B cell (primary cell): ENCODE data around the gene KRTAP10-1. TPM values are rescaled to one million over a fixed set of nuclear protein-coding genes. Genes with fewer than 3 reads are reported as not detected.

ENCODE experiments used
- ATAC-seq: fragments of 200-7000 bp; cut with Tn5 transposase; one replicate; pipeline ENCODE4 v1.10.0; 2021; ENCODE audit warnings: low read depth, mild to moderate bottlenecking, moderate number of reproducible peaks, moderate library complexity
- CTCF ChIA-PET: fragments of 350-600 bp; sonication (Branson Sonifier 250); formaldehyde crosslinking; loops from one replicate; lab custom pipeline; 2021; ENCODE audit warnings: antibody characterized with exemption, inconsistent platforms; lab: Charles Lee
- POLR2A ChIA-PET: fragments of 350-600 bp; sonication (Branson Sonifier 250); formaldehyde crosslinking; loops from one replicate; lab custom pipeline; 2021; ENCODE audit warnings: antibody characterized with exemption; lab: Charles Lee
- DNase-seq: peaks from one replicate; pipeline ENCODE4 v3.0.0; 2013
- H2AFZ ChIP-seq: 2 replicates; pipeline ENCODE4 v1.6.1; 2012; ENCODE audit warnings: mild to moderate bottlenecking, low read depth, low read length; ENCODE audit not compliant: insufficient read depth, poor library complexity, severe bottlenecking
- H3K27ac ChIP-seq, 2 donors: 1 replicate in 1 of 2; 2 replicates in 1 of 2; pipeline ENCODE4 v1.5.1; 2012 to 2013; ENCODE audit warnings: low read length in 2 of 2, mild to moderate bottlenecking in 2 of 2, moderate library complexity in 1 of 2
- H3K27me3 ChIP-seq, 4 experiments: fragments of 200-600 bp in 1 of 4; sonication (generic) in 1 of 4; replicated peaks in 1 of 4; 1 replicate in 2 of 4; 2 replicates in 2 of 4; pipeline versions ENCODE4 v1.6.1 to v1.7.0; 2013 to 2016; ENCODE audit warnings: low read length in 3 of 4, mild to moderate bottlenecking in 2 of 4, mixed read lengths in 1 of 4, moderate library complexity in 1 of 4; ENCODE audit not compliant: insufficient read depth in 4 of 4, control insufficient read depth in 3 of 4; ENCODE audit errors: control extremely low read depth in 1 of 4
- H3K36me3 ChIP-seq, 2 experiments: replicated peaks in 1 of 2; 1 replicate in 1 of 2; 2 replicates in 1 of 2; pipeline versions ENCODE4 v1.6.1 to v1.7.1; 2013; ENCODE audit warnings: low read length in 1 of 2; ENCODE audit not compliant: insufficient read depth in 2 of 2, control insufficient read depth in 1 of 2; ENCODE audit errors: control extremely low read depth in 1 of 2, extremely low read depth in 1 of 2
- H3K4me1 ChIP-seq, 2 donors: fragments of 200-600 bp in 1 of 2; sonication (generic) in 1 of 2; 1 replicate in 1 of 2; 2 replicates in 1 of 2; pipeline versions ENCODE4 v1.5.1 to v1.6.1; 2013 to 2017; ENCODE audit warnings: low read length in 2 of 2; ENCODE audit not compliant: control insufficient read depth in 2 of 2, insufficient read depth in 2 of 2
- H3K4me2 ChIP-seq: replicated peaks from 2 replicates; pipeline ENCODE3; 2012; ENCODE audit warnings: mild to moderate bottlenecking, low read depth, low read length; ENCODE audit not compliant: poor library complexity, severe bottlenecking
- H3K4me3 ChIP-seq, 5 experiments: fragments of 200-600 bp in 1 of 5; sonication (generic) in 1 of 5; 1 replicate in 3 of 5; 2 replicates in 2 of 5; pipeline versions ENCODE4 v1.5.1 to v1.7.0; 2011 to 2016; ENCODE audit warnings: low read length in 4 of 5, mild to moderate bottlenecking in 4 of 5, low read depth in 2 of 5, control low read depth in 1 of 5, moderate library complexity in 1 of 5; ENCODE audit not compliant: insufficient read depth in 1 of 5; ENCODE audit errors: control extremely low read depth in 1 of 5, extremely low read depth in 1 of 5
- H3K79me2 ChIP-seq: fragments of 200-600 bp; sonication (generic); one replicate; pipeline ENCODE4 v1.6.0; 2016; ENCODE audit warnings: low read length; ENCODE audit not compliant: control insufficient read depth, insufficient read depth
- H3K9ac ChIP-seq: fragments of 200-600 bp; sonication (generic); 2 replicates; pipeline ENCODE4 v1.6.1; 2017; ENCODE audit warnings: mild to moderate bottlenecking, low read length, moderate library complexity
- H3K9me3 ChIP-seq, 3 donors: one replicate each; pipeline versions ENCODE4 v1.6.1 to v1.7.1; 2013; ENCODE audit warnings: low read length in 2 of 3; ENCODE audit not compliant: control insufficient read depth in 2 of 3, insufficient read depth in 1 of 3; ENCODE audit errors: control extremely low read depth in 1 of 3
- H4K20me1 ChIP-seq: 2 replicates; pipeline ENCODE4 v1.6.0; 2012; ENCODE audit warnings: mild to moderate bottlenecking, low read length; ENCODE audit not compliant: insufficient read depth, control insufficient read depth, poor library complexity, severe bottlenecking
- H3K27ac Mint-ChIP-seq: one replicate; pipeline ENCODE4 v1.8.0; 2021; ENCODE audit warnings: mixed read lengths
- H3K27me3 Mint-ChIP-seq: one replicate; pipeline ENCODE4 v1.8.0; 2021; ENCODE audit warnings: mixed read lengths
- H3K4me1 Mint-ChIP-seq: one replicate; pipeline ENCODE4 v1.8.0; 2021; ENCODE audit warnings: mixed read lengths
- H3K4me3 Mint-ChIP-seq: one replicate; pipeline ENCODE4 v1.8.0; 2021; ENCODE audit warnings: mixed read lengths
- H3K9me3 Mint-ChIP-seq: one replicate; pipeline ENCODE4 v1.8.0; 2022; ENCODE audit warnings: mixed read lengths; ENCODE audit not compliant: insufficient read depth
- EZH2 ChIP-seq: IDR thresholded peaks from 2 replicates; pipeline ENCODE4 v1.6.1; 2012; ENCODE audit warnings: borderline replicate concordance, low read depth, mild to moderate bottlenecking, moderate library complexity, low read length; ENCODE audit not compliant: insufficient read depth, poor library complexity, severe bottlenecking
- WGBS: methylation state at CpG from one replicate; pipeline ENCODE4 v1.1.5; 2013; ENCODE audit warnings: missing lambda C conversion rate; ENCODE audit not compliant: insufficient coverage; 5-methylcytosine and 5-hydroxymethylcytosine counted together
- intact Hi-C: fragments of 100-400 bp; cut with micrococcal nuclease; formaldehyde crosslinking; loops from one replicate; pipeline ENCODE4 v1.10.0; 2022
- polyA plus RNA-seq: library from polyadenylated mRNA; depleted of rRNA; stranded (reverse); fragments of >200 nt; gene quantifications from 2 replicates; pipeline ENCODE4 v1.2.3, GENCODE V29; 2012
- total RNA-seq, 2 donors: library from RNA; stranded (reverse); fragments of 120-200 nt in 1 of 2; gene quantifications; 1 replicate in 1 of 2; 2 replicates in 1 of 2; pipeline versions ENCODE4 v1.2.3 to v1.2.4, GENCODE V29; 2013 to 2022
- TF ChIP-seq, protein P1 (sequence below): fragments of 200-600 bp; IDR thresholded peaks from one replicate; pipeline ENCODE4 v1.8.0; 2022; ENCODE audit warnings: antibody characterized with exemption, mild to moderate bottlenecking

The KRTAP10-1 gene
- total and polyA plus RNA-seq, 2 donors (not counting 1 experiment from before 2014, with no cell fraction given) = not detected

GRCh38 chr21:44578371-44579055, 38.5 kb upstream of the KRTAP10-1 start:
- Mint-ChIP-seq H3K27me3 (peaks cover 22% of the 10 kb centered on the region), H3K4me3 (no peak overlapping the region), H3K4me1 (no peaks in the 10 kb centered on the region), H3K27ac (no peak overlapping the region), H3K9me3 (peaks cover 6% of the 10 kb centered on the region)
- no peaks in the 10 kb centered on the region for H3K79me2 ChIP-seq
- ChIA-PET CTCF (no interaction called here), POLR2A (no interaction called here)
- peaks cover 3 to 56% (median 28%) of the 10 kb centered on the region in 3 donors for H3K9me3 ChIP-seq
- 90% methylated on average over 11 of the region's 17 CpGs for WGBS
- no peaks in the 10 kb centered on the region for H3K36me3 ChIP-seq
- H3K9ac ChIP-seq = no peak overlapping the region
- H3K4me2 ChIP-seq = no peak overlapping the region
- H3K27ac ChIP-seq = no peak overlapping the region
- no peak overlapping the region for H2AFZ ChIP-seq
- DNase-seq = no peak
- peaks cover 0 to 3% (median 1%) of the 10 kb centered on the region in 4 experiments for H3K27me3 ChIP-seq
- no peaks in the 10 kb centered on the region for H3K4me1 ChIP-seq
- intact Hi-C loops = no loop called here
- no peak for TF ChIP-seq EZH2
- TF ChIP-seq, protein P1, sequence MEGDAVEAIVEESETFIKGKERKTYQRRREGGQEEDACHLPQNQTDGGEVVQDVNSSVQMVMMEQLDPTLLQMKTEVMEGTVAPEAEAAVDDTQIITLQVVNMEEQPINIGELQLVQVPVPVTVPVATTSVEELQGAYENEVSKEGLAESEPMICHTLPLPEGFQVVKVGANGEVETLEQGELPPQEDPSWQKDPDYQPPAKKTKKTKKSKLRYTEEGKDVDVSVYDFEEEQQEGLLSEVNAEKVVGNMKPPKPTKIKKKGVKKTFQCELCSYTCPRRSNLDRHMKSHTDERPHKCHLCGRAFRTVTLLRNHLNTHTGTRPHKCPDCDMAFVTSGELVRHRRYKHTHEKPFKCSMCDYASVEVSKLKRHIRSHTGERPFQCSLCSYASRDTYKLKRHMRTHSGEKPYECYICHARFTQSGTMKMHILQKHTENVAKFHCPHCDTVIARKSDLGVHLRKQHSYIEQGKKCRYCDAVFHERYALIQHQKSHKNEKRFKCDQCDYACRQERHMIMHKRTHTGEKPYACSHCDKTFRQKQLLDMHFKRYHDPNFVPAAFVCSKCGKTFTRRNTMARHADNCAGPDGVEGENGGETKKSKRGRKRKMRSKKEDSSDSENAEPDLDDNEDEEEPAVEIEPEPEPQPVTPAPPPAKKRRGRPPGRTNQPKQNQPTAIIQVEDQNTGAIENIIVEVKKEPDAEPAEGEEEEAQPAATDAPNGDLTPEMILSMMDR = no peak
- no peaks in the 10 kb centered on the region for H4K20me1 ChIP-seq
- ATAC-seq = no peak
- no peak overlapping the region for H3K4me3 ChIP-seq

DNA sequence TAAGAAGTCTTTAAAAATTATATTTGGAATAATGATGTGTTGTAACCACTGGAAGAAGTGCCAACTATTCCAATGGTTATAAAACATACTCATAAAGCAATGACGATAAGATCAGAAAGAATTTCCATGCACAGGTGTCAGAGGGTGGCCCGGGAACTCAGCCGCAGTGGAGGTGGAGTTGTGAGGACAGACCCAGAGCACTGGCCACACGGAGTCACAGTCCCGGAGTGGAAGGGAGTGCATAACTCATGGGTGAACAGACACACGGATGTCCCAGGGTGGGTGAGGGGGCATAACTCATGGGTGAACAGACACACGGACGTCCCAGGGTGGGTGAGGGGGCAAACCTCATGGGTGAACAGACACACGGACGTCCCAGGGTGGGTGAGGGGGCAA, 36.0 kb upstream of the KRTAP10-1 start:
- Histone ChIP-seq H3K4me2 (no peak overlapping the region), H3K27me3 (peaks cover 0 to 4% (median 0%) of the 10 kb centered on the region in 4 experiments), H4K20me1 (no peaks in the 10 kb centered on the region), H3K9me3 (peaks cover 0 to 53% (median 16%) of the 10 kb centered on the region in 3 donors), H3K4me3 (no peak overlapping the region), H3K4me1 (no peaks in the 10 kb centered on the region), H2AFZ (no peak overlapping the region), H3K27ac (no peak overlapping the region), H3K36me3 (no peaks in the 10 kb centered on the region), H3K79me2 (no peaks in the 10 kb centered on the region), H3K9ac (no peak overlapping the region)
- Mint-ChIP-seq H3K9me3 (peaks cover 6% of the 10 kb centered on the region), H3K27ac (no peak overlapping the region), H3K4me3 (no peak overlapping the region), H3K27me3 (peaks cover 30% of the 10 kb centered on the region), H3K4me1 (no peaks in the 10 kb centered on the region)
- ATAC-seq (no peak), DNase-seq (no peak)
- no peak for TF ChIP-seq EZH2
- TF ChIP-seq, protein P1 = no peak
- WGBS = 85% methylated on average over 5 of the region's 10 CpGs
- ChIA-PET CTCF (no interaction called here), POLR2A (no interaction called here)
- intact Hi-C loops = no loop called here
